CD4-positive, alpha-beta T cell treated with Interleukin-21 for 1 hour (primary cell): Measurements from ENCODE around the gene PADI1.

ENCODE experiments used
- DNase-seq: peaks from one replicate; pipeline ENCODE4 v3.0.0-alpha.2; 2020

Gene PADI1, protein sequence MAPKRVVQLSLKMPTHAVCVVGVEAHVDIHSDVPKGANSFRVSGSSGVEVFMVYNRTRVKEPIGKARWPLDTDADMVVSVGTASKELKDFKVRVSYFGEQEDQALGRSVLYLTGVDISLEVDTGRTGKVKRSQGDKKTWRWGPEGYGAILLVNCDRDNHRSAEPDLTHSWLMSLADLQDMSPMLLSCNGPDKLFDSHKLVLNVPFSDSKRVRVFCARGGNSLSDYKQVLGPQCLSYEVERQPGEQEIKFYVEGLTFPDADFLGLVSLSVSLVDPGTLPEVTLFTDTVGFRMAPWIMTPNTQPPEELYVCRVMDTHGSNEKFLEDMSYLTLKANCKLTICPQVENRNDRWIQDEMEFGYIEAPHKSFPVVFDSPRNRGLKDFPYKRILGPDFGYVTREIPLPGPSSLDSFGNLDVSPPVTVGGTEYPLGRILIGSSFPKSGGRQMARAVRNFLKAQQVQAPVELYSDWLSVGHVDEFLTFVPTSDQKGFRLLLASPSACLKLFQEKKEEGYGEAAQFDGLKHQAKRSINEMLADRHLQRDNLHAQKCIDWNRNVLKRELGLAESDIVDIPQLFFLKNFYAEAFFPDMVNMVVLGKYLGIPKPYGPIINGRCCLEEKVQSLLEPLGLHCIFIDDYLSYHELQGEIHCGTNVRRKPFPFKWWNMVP

DNA sequence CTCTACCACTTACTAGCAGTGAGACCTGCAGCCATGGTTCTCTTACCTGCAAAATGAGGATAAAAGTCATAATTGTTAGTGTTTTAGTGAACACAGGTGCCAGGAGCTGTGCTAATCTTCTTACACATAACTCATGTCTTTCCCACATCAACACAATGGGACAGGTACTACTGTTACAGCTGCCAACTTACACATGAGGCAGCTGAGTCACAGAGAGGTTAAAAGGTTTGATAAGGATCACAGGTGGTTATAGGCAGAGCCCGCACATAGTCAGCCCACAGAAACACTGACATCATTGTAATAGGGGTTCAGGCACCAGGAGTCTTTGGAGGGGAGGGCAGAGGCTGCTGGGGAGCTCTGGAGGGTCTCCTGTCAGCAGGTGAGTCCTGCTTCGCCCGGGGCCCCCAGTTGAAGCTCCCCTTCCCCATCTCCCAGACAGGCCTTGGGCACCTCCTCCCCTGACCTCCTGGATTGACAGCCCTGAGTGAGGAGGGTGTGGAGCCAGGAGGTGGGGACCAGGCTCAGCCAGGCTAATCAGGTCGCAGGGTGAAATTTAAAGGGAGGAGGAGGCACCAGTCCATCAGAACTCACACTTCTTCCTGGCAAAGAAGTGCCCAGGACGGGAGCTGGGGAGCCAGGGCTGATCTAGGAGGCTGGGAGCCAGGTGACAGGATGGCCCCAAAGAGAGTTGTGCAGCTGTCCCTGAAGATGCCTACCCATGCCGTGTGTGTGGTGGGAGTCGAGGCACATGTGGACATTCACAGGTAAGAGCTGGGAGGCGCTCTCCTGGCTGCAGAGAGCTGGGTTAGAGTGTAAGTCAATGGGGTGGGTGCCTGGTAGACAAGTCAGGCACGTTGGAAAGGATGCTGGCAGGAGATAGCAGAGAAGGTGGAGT lies at the start of gene PADI1:
PADI1 (plus strand) TSS at position 583 of the 895 bp plus-strand sequence; CDS start at position 673, 90 bp downstream.
- no peak for DNase-seq

DNA sequence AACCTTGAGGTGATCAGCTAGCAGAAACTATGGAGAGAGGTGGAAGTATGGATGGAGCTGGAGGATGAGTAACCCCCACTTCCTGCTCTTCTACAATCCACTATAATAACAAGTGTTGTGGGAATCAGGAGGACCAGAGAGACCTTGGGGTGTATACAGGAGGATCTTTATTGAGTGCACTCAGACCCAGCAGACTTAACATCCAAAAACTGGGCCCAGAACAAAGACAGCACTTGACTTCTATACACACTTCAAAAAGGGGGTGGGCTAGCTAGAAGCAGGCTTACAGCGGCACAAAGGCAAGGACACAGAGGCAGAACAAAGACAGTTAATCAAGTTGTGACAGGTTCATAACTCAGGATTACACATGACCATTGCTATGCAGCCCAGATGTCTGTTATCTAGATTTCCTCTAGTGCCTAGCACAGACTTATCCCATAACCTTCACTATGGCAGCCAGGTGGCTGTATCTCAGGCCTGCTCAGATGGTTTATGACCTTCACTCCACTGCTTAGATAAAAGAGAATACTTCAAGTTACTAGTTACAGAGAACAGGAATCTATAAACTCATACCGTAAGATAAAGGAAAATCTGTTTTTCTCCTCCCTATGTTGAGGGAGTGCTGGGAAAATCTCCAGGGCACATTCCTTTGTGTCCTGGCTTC lies 49.5 kb upstream of the PADI1 start:
- no peak for DNase-seq

DNA sequence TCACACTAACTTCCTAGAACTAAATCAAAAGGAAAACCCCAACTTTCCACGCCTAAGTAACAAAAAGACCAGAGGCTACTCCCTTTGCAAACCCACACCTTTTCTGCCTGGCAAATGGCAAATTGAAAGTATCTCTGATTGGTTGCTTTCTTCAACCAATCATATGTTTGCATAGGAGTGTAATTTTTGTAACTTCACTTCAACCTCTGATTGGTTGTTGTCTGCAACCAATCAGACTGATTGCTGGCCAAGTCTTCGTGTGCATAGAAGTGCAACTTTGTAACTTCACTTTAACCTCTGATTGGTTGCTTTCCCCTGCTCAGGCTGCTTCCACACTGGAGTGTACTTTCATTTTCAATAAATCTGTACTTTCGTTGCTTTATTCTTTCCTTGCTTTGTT lies 48.8 kb upstream of the PADI1 start:
- peak; percentile 9 for DNase-seq

DNA sequence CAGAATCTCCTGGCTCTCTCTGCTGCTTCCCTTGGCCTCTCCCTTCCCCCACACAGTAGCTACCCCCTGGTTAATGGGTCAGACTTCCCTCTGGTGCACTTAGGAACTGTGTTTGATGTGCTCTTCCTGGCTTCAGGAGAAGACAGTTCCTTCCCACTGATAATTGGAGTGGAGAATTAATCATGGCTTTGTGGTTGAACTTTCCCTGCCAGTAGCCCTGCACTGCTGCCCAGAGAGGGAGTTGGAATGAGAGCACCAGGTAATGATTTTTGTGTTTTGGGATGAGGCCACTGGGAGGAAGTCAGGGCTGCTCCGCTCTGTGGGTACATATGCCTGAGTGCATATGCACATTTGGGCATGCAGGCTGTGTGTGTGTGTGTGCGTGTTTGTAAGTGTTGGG lies 46.0 kb upstream of the PADI1 start:
- DNase-seq = no peak

DNA sequence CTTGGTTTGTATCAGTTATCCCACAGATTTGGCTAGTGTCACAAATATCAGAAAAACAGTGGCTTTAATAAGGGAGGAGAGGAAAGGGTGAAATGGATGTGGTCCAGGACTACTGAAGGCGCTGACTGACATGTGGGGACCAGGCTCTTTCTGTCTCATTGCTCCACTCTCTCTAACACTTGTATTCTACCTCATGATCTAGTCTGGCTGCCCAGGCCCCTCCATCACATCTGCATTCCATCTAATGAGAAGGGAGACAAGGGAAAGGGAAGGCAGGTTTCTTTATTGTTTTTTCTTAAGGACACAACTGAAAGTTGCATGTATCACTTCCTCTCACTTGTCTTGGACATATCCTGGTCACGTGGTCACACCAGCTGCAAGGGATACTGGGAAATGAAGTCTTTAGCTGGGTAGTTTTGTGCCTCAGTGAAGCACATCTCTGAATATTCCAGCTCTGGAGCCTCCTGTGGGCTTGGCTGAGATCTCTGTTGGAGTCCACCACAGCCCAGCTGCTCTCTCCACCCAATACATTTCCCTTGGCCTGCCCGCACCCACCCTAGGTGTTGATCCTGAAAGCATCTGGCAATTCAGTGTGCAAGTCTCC lies 43.7 kb upstream of the PADI1 start:
- no peak for DNase-seq

DNA sequence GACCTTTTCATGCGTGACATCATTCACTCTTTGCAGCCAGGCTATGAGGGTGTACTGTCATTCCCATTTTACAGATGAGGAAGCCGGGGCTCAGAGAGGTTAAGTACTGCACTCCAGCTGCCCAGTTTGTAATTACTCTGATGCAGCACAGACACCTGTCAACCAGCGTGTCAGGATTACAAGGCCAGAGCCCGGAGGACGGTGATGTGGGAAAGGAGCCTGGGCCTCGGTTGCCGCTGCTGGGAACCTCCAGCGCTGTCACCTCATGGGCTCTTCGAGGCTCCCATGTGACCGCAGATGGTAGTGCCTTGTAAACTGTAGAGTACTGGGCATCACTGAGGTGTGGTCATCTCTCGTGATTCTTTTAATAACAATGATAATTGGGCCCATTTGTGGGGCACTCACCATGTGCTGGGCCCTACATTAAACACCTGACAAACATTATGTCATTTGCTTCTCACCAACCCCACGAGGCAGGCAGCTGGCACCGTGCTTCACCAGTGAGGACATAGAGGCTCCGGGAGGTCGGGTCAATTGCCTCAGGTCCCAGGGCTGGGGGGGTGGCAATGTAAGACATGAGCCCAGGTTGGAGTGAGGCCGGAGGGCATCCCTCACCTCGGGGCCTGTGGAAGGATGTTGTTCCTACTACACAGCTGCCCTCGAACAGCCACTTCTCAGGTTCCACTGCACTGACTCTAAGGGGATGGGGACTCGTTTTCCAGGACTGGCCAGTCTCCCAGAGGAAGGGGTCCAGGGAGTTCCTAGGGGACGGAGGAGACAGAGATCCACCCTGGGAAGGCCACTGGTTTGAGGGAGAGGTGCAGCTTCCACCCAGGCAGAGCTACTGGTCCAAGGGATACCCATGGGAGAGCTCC lies 42.8 kb upstream of the PADI1 start:
- DNase-seq = no peak

DNA sequence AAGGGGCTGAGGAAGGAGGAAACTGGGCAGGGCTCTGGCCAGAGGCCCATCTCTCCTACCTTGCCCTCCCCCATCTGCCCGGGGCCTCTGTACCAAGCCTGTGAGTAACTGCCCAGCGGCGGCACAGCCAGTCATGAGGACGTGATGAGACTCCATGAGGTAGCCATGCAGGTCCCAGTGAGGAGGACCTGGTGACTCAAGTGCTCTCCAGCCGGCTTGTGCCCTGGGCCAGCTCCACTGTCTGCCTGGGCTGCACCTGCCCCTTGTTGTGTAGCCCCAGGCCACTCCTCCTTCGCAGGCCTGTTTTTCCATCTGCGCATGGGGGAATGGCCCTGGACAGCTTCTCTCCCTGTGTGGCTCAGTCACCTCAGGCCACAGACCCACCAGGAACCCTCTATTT lies 42.0 kb upstream of the PADI1 start:
- no peak for DNase-seq

DNA sequence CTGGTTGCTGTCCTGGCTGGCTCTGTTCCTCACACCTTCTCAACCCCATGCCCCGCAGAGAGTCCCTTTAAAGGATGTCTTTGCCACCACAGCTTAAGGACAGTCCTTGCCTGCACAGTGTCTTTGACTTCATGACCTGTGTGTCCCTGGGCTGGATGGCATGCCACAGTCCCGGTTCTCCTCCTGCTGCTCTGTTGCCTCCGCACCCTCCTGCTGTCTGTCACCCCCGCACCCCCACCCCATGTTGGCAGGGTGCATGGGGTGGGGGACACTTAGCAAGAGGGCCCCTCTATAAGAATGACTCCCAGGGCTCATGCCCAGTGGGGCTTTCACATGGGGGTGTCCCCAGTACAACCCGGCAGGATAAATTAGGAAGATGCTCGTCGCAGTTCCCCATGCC lies 41.6 kb upstream of the PADI1 start:
- DNase-seq = no peak

DNA sequence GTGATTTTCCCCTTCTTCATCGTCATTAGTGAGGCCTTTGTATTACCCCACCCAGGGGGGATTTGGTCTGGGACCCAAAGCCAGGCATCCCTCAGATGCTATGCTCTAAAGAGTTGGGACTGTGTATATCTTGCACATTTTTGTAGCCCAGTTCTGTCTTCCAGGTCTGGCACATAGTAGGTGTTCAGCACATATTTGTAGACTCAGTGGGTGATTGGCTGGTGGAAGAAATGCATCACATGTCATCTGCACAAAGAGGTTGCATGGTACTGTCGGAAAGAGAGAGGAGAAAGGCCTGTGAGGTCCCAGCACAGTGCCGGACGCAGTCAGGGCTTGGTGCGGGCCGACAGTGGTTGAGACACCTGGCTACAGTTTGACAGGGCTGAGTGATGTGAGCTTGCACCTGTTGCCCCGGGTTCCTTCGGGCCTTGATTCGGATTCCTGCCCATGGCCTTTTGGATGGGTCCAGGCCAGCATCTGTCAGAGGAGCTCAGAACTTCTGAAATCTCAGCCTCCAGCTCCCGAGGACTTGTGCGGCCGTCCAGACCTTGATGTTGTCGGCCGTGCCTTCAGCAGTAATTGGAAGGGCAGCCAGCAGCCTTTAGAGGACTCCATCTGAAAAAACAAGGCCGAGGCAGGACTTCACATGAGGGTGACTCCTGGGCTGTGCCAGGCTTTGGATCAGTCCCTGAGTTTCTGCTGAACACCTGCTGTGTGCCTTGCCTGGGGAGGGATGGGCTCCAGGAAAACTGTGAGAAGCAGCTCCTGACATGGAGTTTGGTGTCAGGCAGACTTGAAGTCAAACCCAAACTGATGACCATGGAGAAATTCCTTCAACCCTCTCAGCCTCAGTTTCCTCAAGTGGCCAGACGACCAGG lies 40.9 kb upstream of the PADI1 start:
- no peak for DNase-seq

DNA sequence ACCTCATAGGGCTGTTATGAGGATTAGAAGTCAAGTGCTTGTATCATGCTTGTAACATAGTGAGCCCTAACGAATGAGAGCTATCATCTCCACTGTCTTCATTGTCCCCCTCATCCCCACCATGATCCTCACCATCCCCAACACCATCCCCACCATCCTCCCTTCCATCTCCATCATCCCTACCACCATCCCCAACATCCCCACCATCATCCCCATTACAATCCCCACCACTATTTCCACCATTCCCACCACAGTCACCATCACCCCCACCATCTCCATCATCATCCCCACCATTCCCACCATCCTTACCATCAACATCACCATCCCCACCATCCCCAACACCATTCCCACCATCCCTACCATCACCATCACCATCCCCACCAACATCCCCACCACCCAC lies 39.1 kb upstream of the PADI1 start:
- no peak for DNase-seq

DNA sequence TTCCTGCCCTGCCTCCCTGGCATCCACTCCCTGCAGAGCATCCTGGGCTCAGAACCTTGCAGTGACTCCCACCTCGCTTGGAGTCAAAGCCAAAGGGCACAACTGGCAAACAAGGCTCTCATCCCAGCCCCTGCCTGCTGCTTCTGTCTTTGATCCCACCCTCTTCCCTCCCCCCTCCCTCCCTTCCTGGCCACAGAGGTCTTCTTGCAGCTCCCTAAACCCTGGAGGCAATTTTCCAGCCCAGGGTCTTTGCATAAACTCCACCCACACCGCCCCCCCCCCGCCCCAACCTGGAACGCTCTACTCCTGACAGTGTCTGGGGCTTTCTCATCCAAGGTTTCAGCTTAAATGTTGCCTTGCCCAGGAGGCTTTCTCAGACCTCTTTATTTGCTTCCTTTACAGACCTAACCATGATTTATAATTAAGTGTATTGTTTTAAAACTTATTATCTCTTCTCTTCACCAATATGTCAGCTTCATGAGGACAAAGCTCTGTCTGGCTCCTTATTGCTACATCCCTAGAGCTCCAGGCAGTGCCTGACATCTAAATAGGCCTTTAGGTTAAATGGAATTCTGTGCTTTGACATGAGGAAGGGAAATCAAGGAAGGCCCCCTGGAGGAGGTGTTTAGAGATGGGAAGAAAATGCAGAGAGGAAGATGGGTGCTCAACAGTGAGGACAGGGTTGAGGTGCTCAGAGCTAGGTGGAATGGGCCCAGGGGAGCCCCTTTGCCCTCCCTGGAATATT lies 37.7 kb upstream of the PADI1 start:
- no peak for DNase-seq

DNA sequence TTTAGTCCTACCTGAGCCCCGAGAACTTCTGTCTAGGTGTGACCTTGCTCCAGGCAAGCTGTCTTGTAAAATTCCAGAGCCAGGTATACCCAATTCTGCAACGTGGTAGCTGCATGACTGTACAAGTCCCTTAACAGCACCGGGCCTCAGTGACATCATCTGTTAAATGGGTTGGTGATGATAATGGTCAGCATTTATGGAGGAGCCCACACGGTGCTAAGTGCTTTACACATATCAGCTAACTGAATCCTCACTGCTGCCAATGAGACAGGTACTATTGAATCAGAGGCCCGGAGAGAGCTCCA lies 37.2 kb upstream of the PADI1 start:
- no peak for DNase-seq

DNA sequence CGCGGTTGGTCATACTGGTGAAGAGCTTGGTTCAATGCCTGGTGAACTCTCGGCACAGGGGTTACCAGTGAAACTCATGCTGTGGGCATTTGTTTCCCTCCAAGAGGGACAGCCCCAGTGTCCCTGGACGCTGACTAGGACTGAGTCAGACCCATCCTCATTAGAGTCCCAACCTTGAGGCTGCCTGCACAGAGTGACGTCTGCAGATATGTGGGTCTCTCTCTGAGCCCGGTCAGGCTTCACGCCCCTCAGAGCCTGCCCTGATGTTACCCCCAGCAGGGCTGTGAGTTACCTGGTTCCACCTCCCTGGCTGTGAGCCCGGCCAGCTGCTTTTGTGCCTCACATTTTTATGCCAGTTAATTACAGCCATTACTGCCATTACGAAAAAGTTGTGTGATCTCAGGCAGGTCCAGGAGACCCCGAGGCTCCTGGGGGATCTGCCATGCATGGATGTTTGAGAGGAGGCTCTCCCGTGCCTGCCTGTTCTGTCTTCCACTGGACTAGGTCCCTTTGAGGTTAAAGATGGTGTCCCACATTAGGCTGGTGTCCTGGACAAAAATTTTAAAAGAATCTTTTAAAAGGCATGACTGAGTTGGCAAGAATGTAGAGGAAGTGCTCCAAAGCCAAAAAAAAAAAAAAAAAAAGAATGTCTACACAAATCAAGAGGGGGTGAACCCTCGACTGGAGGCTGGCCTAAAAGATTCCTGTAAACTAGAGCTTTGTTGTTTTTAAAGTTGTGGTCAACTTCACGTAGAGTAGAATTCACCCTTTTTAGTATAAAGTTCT lies 36.6 kb upstream of the PADI1 start:
- no peak for DNase-seq

DNA sequence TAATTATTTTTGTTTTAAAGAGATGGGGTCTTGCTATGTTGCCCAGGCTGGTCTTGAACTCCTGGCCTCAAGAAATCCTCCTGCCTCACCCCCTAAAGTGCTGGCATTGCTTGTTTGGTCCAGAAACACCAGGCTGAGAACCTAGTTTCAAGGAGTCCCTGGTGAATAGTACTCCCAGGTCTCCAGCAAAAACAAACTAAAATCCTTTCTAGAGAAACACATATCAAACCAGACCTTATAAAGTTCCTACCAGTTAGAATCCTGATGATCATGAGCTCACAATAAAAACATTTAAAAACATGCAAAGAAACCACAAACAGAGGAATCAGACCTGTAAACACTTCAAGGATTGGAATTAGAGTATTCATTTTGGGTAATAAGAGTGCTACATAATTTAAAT lies 34.4 kb upstream of the PADI1 start:
- no peak for DNase-seq

DNA sequence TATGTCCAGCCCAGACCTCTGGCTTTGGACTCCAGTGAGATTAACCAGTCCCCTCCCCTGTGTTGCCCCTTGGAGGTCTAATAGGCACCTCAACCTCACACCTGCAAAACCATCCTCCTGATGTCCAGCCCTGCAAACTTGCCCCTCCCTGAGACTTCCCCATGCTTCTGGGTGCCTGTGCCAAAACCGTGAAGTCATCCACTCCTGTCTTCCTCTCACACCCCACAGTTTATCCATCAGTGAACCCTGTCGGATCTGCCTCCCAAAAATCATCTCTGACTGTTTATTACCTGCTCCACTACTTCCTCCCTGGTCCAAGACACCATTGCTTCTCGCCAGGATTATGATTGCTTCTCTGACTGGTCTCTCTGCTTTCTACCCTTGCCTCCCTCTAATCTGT lies 31.7 kb upstream of the PADI1 start:
- no peak for DNase-seq

DNA sequence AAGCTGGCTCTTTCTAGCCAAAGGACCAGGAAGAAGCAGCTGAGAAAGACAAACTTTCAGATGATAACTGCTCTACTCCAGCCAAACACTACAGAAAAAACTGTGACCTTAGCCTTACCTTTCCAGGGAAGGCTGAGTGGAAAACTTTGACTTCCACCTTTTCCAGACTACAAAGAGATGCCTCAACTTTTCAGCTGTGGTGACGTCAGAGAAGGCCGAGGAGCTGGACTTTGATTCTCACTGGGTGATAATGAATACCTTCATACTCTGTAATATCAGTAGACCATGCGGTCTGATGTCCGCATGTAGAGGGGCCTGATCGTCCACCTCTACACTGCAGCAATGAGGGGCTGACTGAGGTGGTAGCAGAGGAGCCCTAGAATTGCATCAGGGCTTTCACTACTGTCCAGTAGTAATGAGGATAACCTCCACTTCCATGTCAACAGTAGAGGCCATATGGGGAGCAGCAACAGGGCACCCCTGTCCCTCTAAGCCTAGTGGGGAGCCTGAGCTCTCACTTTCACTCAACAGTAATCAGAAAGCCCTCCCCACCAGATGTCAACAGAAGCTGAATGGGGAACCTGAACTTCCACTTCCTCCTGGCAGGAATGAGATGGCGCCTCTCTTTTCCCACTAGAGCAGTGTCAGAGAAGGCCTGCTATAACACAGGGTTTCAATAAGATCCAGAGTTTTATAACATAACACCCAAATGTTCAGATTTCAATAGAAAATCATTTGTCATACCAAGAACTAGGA lies 28.4 kb upstream of the PADI1 start:
- no peak for DNase-seq

DNA sequence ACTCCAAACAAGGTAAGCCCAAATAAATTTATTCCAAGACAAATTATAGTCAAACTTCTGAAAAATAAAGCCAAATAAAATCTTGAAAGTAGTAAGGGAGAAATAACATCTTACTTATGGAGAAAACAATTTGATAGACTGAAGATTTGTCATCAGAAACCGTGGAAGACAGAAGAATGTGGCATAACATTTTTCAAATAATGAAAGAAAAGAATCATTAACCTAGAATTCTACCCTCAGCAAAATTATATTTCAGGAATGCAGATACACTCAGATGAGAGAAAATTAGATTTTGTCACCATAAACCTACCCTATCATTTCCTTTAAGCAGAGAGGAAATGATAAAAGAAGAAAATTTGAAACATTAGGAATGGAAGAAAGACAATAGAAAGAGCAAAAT lies 27.3 kb upstream of the PADI1 start:
- DNase-seq = no peak

DNA sequence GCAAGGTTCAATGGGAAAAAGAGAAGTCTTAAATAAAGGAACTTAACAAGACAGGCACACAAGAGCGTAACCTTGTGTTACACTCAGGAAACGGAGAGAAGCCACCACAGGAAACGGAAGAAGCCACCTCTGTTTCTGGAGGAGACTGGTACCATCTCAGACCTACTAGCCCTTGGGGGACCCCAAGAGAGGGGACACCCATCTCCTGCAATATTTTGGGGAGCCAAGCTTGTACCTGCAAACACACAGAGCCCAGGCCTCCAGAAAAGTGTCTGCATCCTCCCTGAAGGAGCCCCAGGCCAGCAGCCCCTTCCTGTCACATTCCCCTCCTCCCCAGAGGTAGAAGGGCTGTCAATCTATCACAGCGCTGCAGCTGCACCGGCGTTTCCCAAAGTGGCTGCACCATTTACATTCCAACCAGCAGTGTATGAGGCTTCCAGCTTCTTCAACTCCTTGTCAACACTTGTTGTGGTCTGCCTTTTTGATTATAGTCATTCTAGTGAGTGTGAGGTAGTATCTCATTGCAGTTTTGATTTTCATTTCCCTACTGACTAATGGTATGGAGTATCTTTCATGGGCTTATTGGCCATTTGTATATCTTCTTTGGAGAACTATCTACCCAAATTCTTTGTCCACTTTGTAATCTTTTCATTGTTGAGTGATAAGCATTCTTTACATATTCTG lies 23.0 kb upstream of the PADI1 start:
- DNase-seq = peak; percentile 20
